K562 (cell line): ENCODE data around the gene DNAL4. TPM values are rescaled to one million over a fixed set of nuclear protein-coding genes. Genes with fewer than 3 reads are reported as not detected.

Experiments used
- ATAC-seq: fragments of 200-7000 bp; cut with Tn5 transposase; 3 replicates; pipeline ENCODE4 v1.9.1; 2020; ENCODE audit warnings: moderate library complexity
- BruUV-seq: library from RNA; stranded (reverse); fragments of 400-500 nt; replicated peaks from 2 replicates; lab custom pipeline; 2021; lab: Mats Ljungman, UMichigan
- CTCF ChIA-PET: fragments of 300-600 bp; formaldehyde crosslinking; extraction: SDS; loops from one replicate; lab custom pipeline; 2021; ENCODE audit warnings: low intra/inter-chr PET ratio; lab: Yijun Ruan, JAX
- POLR2A ChIA-PET: fragments of 300-600, 350-650 bp; sonication (Branson Sonifier 250); formaldehyde crosslinking; extraction: SDS; loops from one replicate; lab custom pipeline; 2021; ENCODE audit warnings: antibody characterized with exemption, inconsistent platforms; lab: Yijun Ruan, JAX
- DNase-seq, 4 experiments: peaks; one replicate each; pipeline versions ENCODE4 v3.0.0 to v3.0.0-alpha.2; 2011 to 2018; ENCODE audit warnings: low spot score in 3 of 4, mixed read lengths in 3 of 4; ENCODE audit errors: extremely low read depth in 1 of 4
- FAIRE-seq: peaks from 2 replicates; lab custom pipeline; 2011; peaks lifted over from hg19 to GRCh38; lab: Jason Lieb, UNC
- H2AFZ ChIP-seq: 2 replicates; pipeline ENCODE4 v1.6.0; 2011; ENCODE audit warnings: low read depth, low read length, control low read depth, inconsistent platforms
- H3K27ac ChIP-seq: fragments of 200-600 bp; 3 replicates; pipeline ENCODE4 v1.8.0; 2011; ENCODE audit warnings: low read depth, mild to moderate bottlenecking, control low read depth, inconsistent platforms, low read length, moderate library complexity, mixed read lengths; ENCODE audit errors: extremely low read depth
- H3K27me3 ChIP-seq, 2 experiments: fragments of 300-600 bp in 1 of 2; 2 replicates in 1 of 2; 3 replicates in 1 of 2; pipeline versions ENCODE4 v1.6.0 to v1.8.0; 2011; ENCODE audit warnings: inconsistent platforms in 2 of 2, low read length in 2 of 2, mild to moderate bottlenecking in 1 of 2, mixed read lengths in 1 of 2, moderate library complexity in 1 of 2; ENCODE audit not compliant: control insufficient read depth in 2 of 2, insufficient read depth in 2 of 2
- H3K36me3 ChIP-seq: fragments of 300-600 bp; 3 replicates; pipeline ENCODE4 v1.8.0; 2011; ENCODE audit warnings: mild to moderate bottlenecking, low read length, inconsistent platforms; ENCODE audit not compliant: control insufficient read depth, insufficient read depth
- H3K4me1 ChIP-seq, 2 experiments: fragments of 200-600 bp in 1 of 2; replicated peaks in 1 of 2; 2 replicates in 1 of 2; 3 replicates in 1 of 2; pipeline versions ENCODE4 v1.5.1 to v1.8.0; 2011; ENCODE audit warnings: inconsistent platforms in 2 of 2, low read length in 2 of 2, mild to moderate bottlenecking in 1 of 2, mixed read lengths in 1 of 2, moderate library complexity in 1 of 2; ENCODE audit not compliant: control insufficient read depth in 2 of 2, insufficient read depth in 2 of 2
- H3K4me2 ChIP-seq: 2 replicates; pipeline ENCODE4 v1.6.1; 2011; ENCODE audit warnings: low read length, control low read depth, inconsistent platforms, mixed read lengths; ENCODE audit not compliant: insufficient read depth
- H3K4me3 ChIP-seq: fragments of 200-600 bp; sonication (generic), shearing (Covaris generic); 2 replicates; pipeline ENCODE4 v1.5.1; 2016; ENCODE audit warnings: control low read depth, inconsistent platforms
- H3K79me2 ChIP-seq: fragments of 200-600 bp; 3 replicates; pipeline ENCODE4 v1.8.0; 2011; ENCODE audit warnings: low read length, inconsistent platforms; ENCODE audit not compliant: control insufficient read depth, insufficient read depth
- H3K9ac ChIP-seq, 2 experiments: 2 replicates each; pipeline versions ENCODE4 v1.6.0 to v1.6.1; 2011; ENCODE audit warnings: low read depth in 2 of 2, low read length in 2 of 2, control low read depth in 1 of 2, inconsistent platforms in 1 of 2, mild to moderate bottlenecking in 1 of 2, mixed read lengths in 1 of 2; ENCODE audit not compliant: insufficient read depth in 1 of 2
- H3K9me1 ChIP-seq: one replicate; pipeline ENCODE4 v1.6.0; 2011; ENCODE audit warnings: inconsistent platforms, mild to moderate bottlenecking, low read length, moderate library complexity; ENCODE audit not compliant: control insufficient read depth, insufficient read depth
- H3K9me3 ChIP-seq: replicated peaks from 2 replicates; pipeline ENCODE4 v1.5.1; 2011; ENCODE audit warnings: low read depth, low read length, inconsistent platforms; ENCODE audit not compliant: control insufficient read depth, insufficient read depth
- H4K20me1 ChIP-seq: replicated peaks from 2 replicates; pipeline ENCODE4 v1.6.1; 2011; ENCODE audit warnings: low read length, inconsistent platforms, mixed read lengths; ENCODE audit not compliant: control insufficient read depth, insufficient read depth
- CBFA2T2 ChIP-seq: fragments of 450-650 bp; conservative IDR thresholded peaks from 2 replicates; pipeline ENCODE4 v1.6.1; 2017; ENCODE audit warnings: mild to moderate bottlenecking
- CHD2 ChIP-seq: IDR thresholded peaks from 2 replicates; pipeline ENCODE4 v1.6.1; 2011; ENCODE audit warnings: low read depth, low read length
- ELK3 ChIP-seq: fragments of 450-650 bp; formaldehyde crosslinking; IDR thresholded peaks from 2 replicates; pipeline ENCODE4 v1.4.0; 2020; ENCODE audit warnings: mild to moderate bottlenecking
- GABPB2 ChIP-seq: fragments of 250-450 bp; sonication (Bioruptor Pico); conservative IDR thresholded peaks from 2 replicates; pipeline ENCODE4 v1.5.1; 2021; ENCODE audit warnings: mild to moderate bottlenecking
- HNRNPH1 ChIP-seq: fragments of 200-400 bp; formaldehyde crosslinking; optimal IDR thresholded peaks from 2 replicates; pipeline ENCODE3; 2017; ENCODE audit warnings: low read depth, mild to moderate bottlenecking, low read length, moderate library complexity
- MCM3 ChIP-seq: fragments of 450-650 bp; IDR thresholded peaks from 2 replicates; pipeline ENCODE4 v1.6.1; 2016
- NONO ChIP-seq, 2 experiments: fragments of 200-400 bp in 1 of 2; fragments of 450-650 bp in 1 of 2; formaldehyde crosslinking in 1 of 2; IDR thresholded peaks; 2 replicates each; pipeline ENCODE4 v1.6.1; 2017; ENCODE audit warnings: low read depth in 2 of 2, mild to moderate bottlenecking in 2 of 2, moderate library complexity in 2 of 2, low read length in 1 of 2
- RBM39 ChIP-seq: fragments of 200-400 bp; formaldehyde crosslinking; optimal IDR thresholded peaks from 2 replicates; pipeline ENCODE3; 2018; ENCODE audit warnings: low read depth, low read length
- SRSF7 ChIP-seq: fragments of 200-400 bp; formaldehyde crosslinking; optimal IDR thresholded peaks from 2 replicates; pipeline ENCODE3; 2017; ENCODE audit warnings: mild to moderate bottlenecking, low read depth, low read length
- ZFP36 ChIP-seq: fragments of 150-350 bp; IDR thresholded peaks from 2 replicates; pipeline ENCODE4 v1.6.1; 2018; ENCODE audit warnings: low read length, low read depth; ENCODE audit not compliant: partially characterized antibody
- ZNF445 ChIP-seq: fragments of 250-450 bp; sonication (Bioruptor Pico); IDR thresholded peaks from 2 replicates; pipeline ENCODE4 v1.4.0; 2020; ENCODE audit warnings: low read depth, mild to moderate bottlenecking, moderate library complexity
- ZNF785 ChIP-seq: fragments of 250-450 bp; sonication (Bioruptor Pico); IDR thresholded peaks from 2 replicates; pipeline ENCODE4 v1.4.0; 2020; ENCODE audit warnings: mild to moderate bottlenecking
- WGBS: fragments of 100-300 bp; shearing (Covaris generic); methylation state at CpG from one replicate; pipeline ENCODE4 v1.1.6; 2016; ENCODE audit warnings: low coverage, mixed read lengths; ENCODE audit not compliant: insufficient coverage; ENCODE audit errors: missing lambda C conversion rate; 5-methylcytosine and 5-hydroxymethylcytosine counted together
- in situ Hi-C: fragments of 300-500 bp; cut with MboI; formaldehyde crosslinking; loops from 4 replicates; pipeline ENCODE4 v1.15.0; 2018; ENCODE audit warnings: inconsistent platforms, mixed read lengths
- intact Hi-C: fragments of 100-400 bp; cut with micrococcal nuclease; formaldehyde crosslinking; loops from 2 replicates; pipeline ENCODE4 v1.14.2; 2022
- polyA plus RNA-seq, 8 experiments: library from polyadenylated mRNA; depleted of rRNA in 4 of 8; stranded (reverse) in 5 of 8; unstranded in 3 of 8; fragments of >200 nt; fragmentation: Nextera tagmentation in 2 of 8; fragmentation: Illumina TruSeq in 1 of 8; extraction: Ambion mirVana in 2 of 8; extraction: Trizol in 1 of 8; gene quantifications; 2 replicates each; pipeline versions ENCODE4 v1.2.1 to v1.2.3, GENCODE V29; 2011 to 2014; ENCODE audit warnings: inconsistent platforms in 1 of 8, missing spikeins in 1 of 8
- total RNA-seq, 7 experiments: library from RNA; depleted of rRNA in 6 of 7; stranded (reverse); fragments of >200 nt in 6 of 7; fragmentation: Illumina TruSeq in 2 of 7; extraction: Trizol in 2 of 7; gene quantifications; 2 replicates each; pipeline versions ENCODE4 v1.2.1 to v1.2.3, GENCODE V29; 2011 to 2021; ENCODE audit warnings: low replicate concordance in 1 of 7
- TF ChIP-seq, protein P1 (sequence below): fragments of 250-450 bp; sonication (Bioruptor Pico); IDR thresholded peaks from 2 replicates; pipeline ENCODE4 v1.4.0; 2020; ENCODE audit warnings: mild to moderate bottlenecking, moderate library complexity
- TF ChIP-seq, protein P2 (sequence below): IDR thresholded peaks from 2 replicates; pipeline ENCODE4 v1.6.1; 2016; ENCODE audit warnings: missing genetic modification characterization, missing compliant biosample characterization
- TF ChIP-seq, protein P3 (sequence below): fragments of 450-650 bp; IDR thresholded peaks from 2 replicates; pipeline ENCODE4 v1.6.1; 2017; ENCODE audit warnings: mild to moderate bottlenecking, moderate library complexity

The DNAL4 gene
- total and polyA plus RNA-seq, 9 of the 15 experiments (the other 6 are each of a cell fraction or from before 2014, with no cell fraction given), result 0.20 to 9.4 (median 5.2) TPM

GRCh38 chr22:38742176-38742942, 51.6 kb downstream of the DNAL4 start (continued):
- TF ChIP-seq NONO (IDR thresholded peaks at IDR 0.05; ENCODE audit: low read depth in 2 of 2, low read length in 1 of 2), result no peak

DNA sequence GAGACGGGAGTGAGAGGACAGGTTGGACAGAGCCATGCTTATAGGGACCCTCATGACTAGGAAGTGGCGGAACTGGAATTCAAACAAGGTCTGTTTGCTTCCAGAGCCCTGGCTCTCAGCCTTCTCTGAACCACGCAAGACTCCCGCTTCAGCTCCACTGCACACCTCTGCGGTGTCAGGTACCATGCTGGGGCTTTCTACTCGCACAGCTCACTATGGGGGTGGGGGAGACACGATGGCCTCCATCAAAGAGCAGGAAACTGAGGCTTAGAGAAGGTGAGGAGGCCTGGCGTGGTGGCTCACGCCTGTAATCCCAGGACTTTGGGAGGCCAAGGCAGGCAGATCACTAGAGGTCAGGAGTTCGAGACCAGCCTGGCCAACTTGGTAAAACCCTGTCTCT, 52.4 kb downstream of the DNAL4 start:
- Histone ChIP-seq H3K79me2 (no peaks in the 10 kb centered on the region), H3K4me3 (no peak overlapping the region), H2AFZ (no peak overlapping the region), H3K36me3 (peaks cover 91% of the 10 kb centered on the region), H4K20me1 (no peaks in the 10 kb centered on the region), H3K9me1 (no peaks in the 10 kb centered on the region), H3K4me1 (peaks cover 0 to 4% of the 10 kb centered on the region in 2 experiments; a peak in 1 of 5 replicates), H3K4me2 (no peak overlapping the region), H3K27ac (no peak overlapping the region), H3K27me3 (no peaks in the 10 kb centered on the region), H3K9ac (no peak overlapping the region), H3K9me3 (no peaks in the 10 kb centered on the region)
- BruUV-seq, result no TSS peak
- in situ Hi-C loops (no loop called here), intact Hi-C loops (no loop called here)
- ChIA-PET POLR2A (interaction anchor here (1.4 to 2.6 kb wide), 3 partner anchors 8 to 16 kb away, joined by 4 to 19 read pairs (median 6); no protein-coding TSS in a partner anchor), CTCF (no interaction called here)
- no peak for FAIRE-seq
- WGBS, result 92% methylated on average over 10 of the region's 10 CpGs
- ATAC-seq, result no peak
- no peak for DNase-seq
- TF ChIP-seq ZNF785 (CRISPR knock-in tag), result no peak
- TF ChIP-seq CHD2, result no peak
- TF ChIP-seq RBM39, result no peak
- TF ChIP-seq, protein P1, sequence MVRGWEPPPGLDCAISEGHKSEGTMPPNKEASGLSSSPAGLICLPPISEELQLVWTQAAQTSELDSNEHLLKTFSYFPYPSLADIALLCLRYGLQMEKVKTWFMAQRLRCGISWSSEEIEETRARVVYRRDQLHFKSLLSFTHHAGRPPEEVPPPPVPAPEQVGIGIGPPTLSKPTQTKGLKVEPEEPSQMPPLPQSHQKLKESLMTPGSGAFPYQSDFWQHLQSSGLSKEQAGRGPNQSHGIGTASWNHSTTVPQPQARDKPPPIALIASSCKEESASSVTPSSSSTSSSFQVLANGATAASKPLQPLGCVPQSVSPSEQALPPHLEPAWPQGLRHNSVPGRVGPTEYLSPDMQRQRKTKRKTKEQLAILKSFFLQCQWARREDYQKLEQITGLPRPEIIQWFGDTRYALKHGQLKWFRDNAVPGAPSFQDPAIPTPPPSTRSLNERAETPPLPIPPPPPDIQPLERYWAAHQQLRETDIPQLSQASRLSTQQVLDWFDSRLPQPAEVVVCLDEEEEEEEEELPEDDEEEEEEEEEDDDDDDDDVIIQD (CRISPR knock-in tag), result no peak
- TF ChIP-seq HNRNPH1, result no peak
- TF ChIP-seq CBFA2T2, result no peak
- TF ChIP-seq GABPB2 (CRISPR knock-in tag), result no peak
- TF ChIP-seq SRSF7, result no peak
- TF ChIP-seq MCM3, result no peak
- TF ChIP-seq, protein P2, sequence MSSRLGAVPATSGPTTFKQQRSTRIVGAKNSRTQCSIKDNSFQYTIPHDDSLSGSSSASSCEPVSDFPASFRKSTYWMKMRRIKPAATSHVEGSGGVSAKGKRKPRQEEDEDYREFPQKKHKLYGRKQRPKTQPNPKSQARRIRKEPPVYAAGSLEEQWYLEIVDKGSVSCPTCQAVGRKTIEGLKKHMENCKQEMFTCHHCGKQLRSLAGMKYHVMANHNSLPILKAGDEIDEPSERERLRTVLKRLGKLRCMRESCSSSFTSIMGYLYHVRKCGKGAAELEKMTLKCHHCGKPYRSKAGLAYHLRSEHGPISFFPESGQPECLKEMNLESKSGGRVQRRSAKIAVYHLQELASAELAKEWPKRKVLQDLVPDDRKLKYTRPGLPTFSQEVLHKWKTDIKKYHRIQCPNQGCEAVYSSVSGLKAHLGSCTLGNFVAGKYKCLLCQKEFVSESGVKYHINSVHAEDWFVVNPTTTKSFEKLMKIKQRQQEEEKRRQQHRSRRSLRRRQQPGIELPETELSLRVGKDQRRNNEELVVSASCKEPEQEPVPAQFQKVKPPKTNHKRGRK, result no peak
- TF ChIP-seq, protein P3, sequence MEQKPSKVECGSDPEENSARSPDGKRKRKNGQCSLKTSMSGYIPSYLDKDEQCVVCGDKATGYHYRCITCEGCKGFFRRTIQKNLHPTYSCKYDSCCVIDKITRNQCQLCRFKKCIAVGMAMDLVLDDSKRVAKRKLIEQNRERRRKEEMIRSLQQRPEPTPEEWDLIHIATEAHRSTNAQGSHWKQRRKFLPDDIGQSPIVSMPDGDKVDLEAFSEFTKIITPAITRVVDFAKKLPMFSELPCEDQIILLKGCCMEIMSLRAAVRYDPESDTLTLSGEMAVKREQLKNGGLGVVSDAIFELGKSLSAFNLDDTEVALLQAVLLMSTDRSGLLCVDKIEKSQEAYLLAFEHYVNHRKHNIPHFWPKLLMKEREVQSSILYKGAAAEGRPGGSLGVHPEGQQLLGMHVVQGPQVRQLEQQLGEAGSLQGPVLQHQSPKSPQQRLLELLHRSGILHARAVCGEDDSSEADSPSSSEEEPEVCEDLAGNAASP, result no peak
- no peak for TF ChIP-seq ELK3
- no peak for TF ChIP-seq ZNF445 (CRISPR knock-in tag)
- no peak for TF ChIP-seq ZFP36
